ENCODE results near the gene TLR6.
"Not testable (repeated sequence)": the region's sequence is repeated elsewhere in the genome, so short reads cannot be mapped to it uniquely, and the experiment has no call there.

Gene TLR6

GRCh38 chr4:38782452-38783108 is 74.0 kb downstream of the TLR6 start, which contains the start of gene TLR10:
Gene TLR10 (minus strand): TSS chr4:38782990. CDS start chr4:38775590, 7,400 bp downstream.
- DNase-seq = peak; percentile 65

- no peak for DNase-seq
Observed at GRCh38 chr4:38781854-38782261, 74.8 kb downstream of the TLR6 start.

GRCh38 chr4:38780833-38781484 is 75.7 kb downstream of the TLR6 start:
- DNase-seq = peak; percentile 85

- DNase-seq = no peak
Observed at GRCh38 chr4:38779790-38780189, 76.8 kb downstream of the TLR6 start.

GRCh38 chr4:38777925-38778324 is 78.7 kb downstream of the TLR6 start:
- not testable (repeated sequence) for DNase-seq

- DNase-seq = no peak
Observed at GRCh38 chr4:38775326-38775725, 81.3 kb downstream of the TLR6 start.

- peak; percentile 39 for DNase-seq
Observed at GRCh38 chr4:38774181-38774955, 82.2 kb downstream of the TLR6 start.

Measured in OCI-M1 (cell line).